HepG2 (cell line): Measurements from ENCODE around the gene GLIS1. TPM values are rescaled to one million over a fixed set of nuclear protein-coding genes. Genes with fewer than 3 reads are reported as not detected.

Experiments
- ATAC-seq: fragments of 200-7000 bp; cut with Tn5 transposase; 3 replicates; pipeline ENCODE4 v1.9.1; 2020; ENCODE audit warnings: mild to moderate bottlenecking, moderate library complexity
- BruUV-seq: library from RNA; stranded (reverse); fragments of 400-500 nt; replicated peaks from 2 replicates; lab custom pipeline; 2021; lab: Mats Ljungman, UMichigan
- CTCF ChIA-PET: fragments of 300-600 bp; formaldehyde crosslinking; extraction: SDS; loops from one replicate; lab custom pipeline; 2021; ENCODE audit warnings: low total read pairs, inconsistent platforms, low intra/inter-chr PET ratio; lab: Yijun Ruan, JAX
- POLR2A ChIA-PET: fragments of 350-600 bp; sonication (Branson Sonifier 250); formaldehyde crosslinking; loops from one replicate; lab custom pipeline; 2020; ENCODE audit warnings: antibody characterized with exemption, inconsistent platforms; lab: Yijun Ruan, JAX
- DNase-seq: peaks from one replicate; pipeline ENCODE4 v3.0.0-alpha.2; 2015; ENCODE audit warnings: low spot score
- FAIRE-seq: peaks from 3 replicates; lab custom pipeline; 2011; peaks lifted over from hg19 to GRCh38; lab: Jason Lieb, UNC
- H2AFZ ChIP-seq: one replicate; pipeline ENCODE4 v1.6.1; 2011; ENCODE audit warnings: low read length, inconsistent platforms
- H3K27ac ChIP-seq: fragments of 300-600 bp; 3 replicates; pipeline ENCODE4 v1.8.0; 2011; ENCODE audit warnings: mixed run types, mild to moderate bottlenecking, mixed read lengths, low read length, inconsistent platforms; ENCODE audit not compliant: insufficient read depth; ENCODE audit errors: extremely low read length
- H3K27me3 ChIP-seq, 2 experiments: fragments of 200-600 bp in 1 of 2; 2 replicates in 1 of 2; 3 replicates in 1 of 2; pipeline versions ENCODE4 v1.6.0 to v1.8.0; 2011; ENCODE audit warnings: low read length in 2 of 2, mild to moderate bottlenecking in 2 of 2, moderate library complexity in 2 of 2, inconsistent platforms in 1 of 2; ENCODE audit not compliant: insufficient read depth in 2 of 2, control insufficient read depth in 1 of 2
- H3K36me3 ChIP-seq, 2 experiments: fragments of 200-600 bp in 1 of 2; replicated peaks in 1 of 2; 2 replicates in 1 of 2; 3 replicates in 1 of 2; pipeline versions ENCODE4 v1.5.1 to v1.8.0; 2011; ENCODE audit warnings: low read length in 2 of 2, inconsistent platforms in 1 of 2; ENCODE audit not compliant: insufficient read depth in 2 of 2, control insufficient read depth in 1 of 2
- H3K4me1 ChIP-seq: 2 replicates; pipeline ENCODE4 v1.5.1; 2012; ENCODE audit warnings: low read length, inconsistent platforms; ENCODE audit not compliant: insufficient read depth
- H3K4me2 ChIP-seq: 2 replicates; pipeline ENCODE4 v1.6.0; 2011; ENCODE audit warnings: low read depth, low read length, inconsistent platforms
- H3K4me3 ChIP-seq, 3 experiments: fragments of 200-600 bp in 1 of 3; sonication (generic), shearing (Covaris generic) in 1 of 3; replicated peaks in 1 of 3; 2 replicates each; pipeline ENCODE4 v1.5.1; 2011 to 2016; ENCODE audit warnings: low read length in 3 of 3, inconsistent platforms in 2 of 3, low read depth in 2 of 3, mild to moderate bottlenecking in 2 of 3, control low read depth in 1 of 3, mixed read lengths in 1 of 3; ENCODE audit not compliant: insufficient read depth in 1 of 3
- H3K79me2 ChIP-seq: one replicate; pipeline ENCODE4 v1.6.1; 2011; ENCODE audit warnings: low read length, inconsistent platforms; ENCODE audit not compliant: insufficient read depth
- H3K9ac ChIP-seq: 2 replicates; pipeline ENCODE4 v1.6.0; 2011; ENCODE audit warnings: mild to moderate bottlenecking, low read depth, low read length, inconsistent platforms; ENCODE audit not compliant: insufficient read depth
- H3K9me3 ChIP-seq: 2 replicates; pipeline ENCODE4 v1.5.1; 2012; ENCODE audit warnings: mild to moderate bottlenecking, low read length
- H4K20me1 ChIP-seq: 2 replicates; pipeline ENCODE4 v1.6.0; 2011; ENCODE audit warnings: inconsistent platforms, mild to moderate bottlenecking, low read length, moderate library complexity; ENCODE audit not compliant: insufficient read depth
- PAWR ChIP-seq: sonication (generic); formaldehyde crosslinking; IDR thresholded peaks from 2 replicates; pipeline ENCODE4 v1.4.0; 2020; ENCODE audit warnings: missing genetic modification reagents, mild to moderate bottlenecking, borderline replicate concordance
- ZBTB1 ChIP-seq: sonication (generic); formaldehyde crosslinking; IDR thresholded peaks from 2 replicates; pipeline ENCODE4 v1.4.0; 2020; ENCODE audit warnings: missing genetic modification reagents, borderline replicate concordance
- ZEB1 ChIP-seq: IDR thresholded peaks from 2 replicates; pipeline ENCODE4 v1.6.1; 2012; ENCODE audit warnings: mild to moderate bottlenecking, low read depth, inconsistent platforms; ENCODE audit not compliant: insufficient replicate concordance
- ZNF160 ChIP-seq: sonication (generic); formaldehyde crosslinking; IDR thresholded peaks from 2 replicates; pipeline ENCODE4 v1.8.0; 2022; ENCODE audit warnings: mild to moderate bottlenecking, inconsistent platforms, missing genetic modification reagents
- ZNF331 ChIP-seq: sonication (generic); formaldehyde crosslinking; IDR thresholded peaks from 2 replicates; pipeline ENCODE4 v1.4.0; 2020; ENCODE audit warnings: missing genetic modification reagents
- ZSCAN25 ChIP-seq: sonication (generic); formaldehyde crosslinking; IDR thresholded peaks from 2 replicates; pipeline ENCODE4 v1.8.0; 2022; ENCODE audit warnings: mild to moderate bottlenecking, missing genetic modification reagents
- WGBS: methylation state at CpG from one replicate; pipeline ENCODE4 v1.1.6; 2017; ENCODE audit warnings: low lambda C conversion rate; 5-methylcytosine and 5-hydroxymethylcytosine counted together
- in situ Hi-C: cut with HindIII; loops from 2 replicates; pipeline ENCODE4 v1.10.0; 2017; ENCODE audit warnings: low pct_unique_long_range_greater_than_20kb; ENCODE audit not compliant: extremely low pct_ligation_motif_present
- intact Hi-C: fragments of 100-400 bp; cut with micrococcal nuclease; formaldehyde crosslinking; loops from one replicate; pipeline ENCODE4 v1.10.0; 2022; ENCODE audit not compliant: unreplicated experiment
- polyA plus RNA-seq, 8 experiments: library from polyadenylated mRNA; depleted of rRNA in 3 of 8; stranded (reverse) in 7 of 8; unstranded in 1 of 8; fragments of >200 nt; fragmentation: Illumina TruSeq in 4 of 8; extraction: Trizol in 4 of 8; gene quantifications; 2 replicates each; pipeline versions ENCODE4 v1.2.1 to v1.2.3, GENCODE V29; 2011 to 2016; ENCODE audit warnings: low read depth in 4 of 8, missing spikeins in 1 of 8, mixed read lengths in 1 of 8; ENCODE audit not compliant: insufficient read depth in 1 of 8
- total RNA-seq, 5 experiments: library from RNA; depleted of rRNA; stranded (reverse); fragments of >200 nt; fragmentation: Illumina TruSeq; extraction: Trizol; gene quantifications; 2 replicates each; pipeline ENCODE4 v1.2.3, GENCODE V29; 2016; ENCODE audit warnings: low read depth in 1 of 5
- TF ChIP-seq, protein P1 (sequence below): sonication (generic); IDR thresholded peaks from 2 replicates; pipeline ENCODE4 v1.6.1; 2016; ENCODE audit warnings: low read depth, borderline replicate concordance
- TF ChIP-seq, protein P2 (sequence below): IDR thresholded peaks from 2 replicates; pipeline ENCODE4 v1.6.1; 2016; ENCODE audit warnings: low read depth, missing genetic modification reagents, missing compliant biosample characterization
- TF ChIP-seq, protein P3 (sequence below): sonication (generic); formaldehyde crosslinking; IDR thresholded peaks from 2 replicates; pipeline ENCODE4 v1.4.0; 2020; ENCODE audit warnings: missing genetic modification reagents, borderline replicate concordance

The GLIS1 gene
- total and polyA plus RNA-seq, 2 of the 13 experiments (the other 11 are each of a cell fraction or from before 2014, with no cell fraction given): 0.03 TPM; not detected in 1

DNA sequence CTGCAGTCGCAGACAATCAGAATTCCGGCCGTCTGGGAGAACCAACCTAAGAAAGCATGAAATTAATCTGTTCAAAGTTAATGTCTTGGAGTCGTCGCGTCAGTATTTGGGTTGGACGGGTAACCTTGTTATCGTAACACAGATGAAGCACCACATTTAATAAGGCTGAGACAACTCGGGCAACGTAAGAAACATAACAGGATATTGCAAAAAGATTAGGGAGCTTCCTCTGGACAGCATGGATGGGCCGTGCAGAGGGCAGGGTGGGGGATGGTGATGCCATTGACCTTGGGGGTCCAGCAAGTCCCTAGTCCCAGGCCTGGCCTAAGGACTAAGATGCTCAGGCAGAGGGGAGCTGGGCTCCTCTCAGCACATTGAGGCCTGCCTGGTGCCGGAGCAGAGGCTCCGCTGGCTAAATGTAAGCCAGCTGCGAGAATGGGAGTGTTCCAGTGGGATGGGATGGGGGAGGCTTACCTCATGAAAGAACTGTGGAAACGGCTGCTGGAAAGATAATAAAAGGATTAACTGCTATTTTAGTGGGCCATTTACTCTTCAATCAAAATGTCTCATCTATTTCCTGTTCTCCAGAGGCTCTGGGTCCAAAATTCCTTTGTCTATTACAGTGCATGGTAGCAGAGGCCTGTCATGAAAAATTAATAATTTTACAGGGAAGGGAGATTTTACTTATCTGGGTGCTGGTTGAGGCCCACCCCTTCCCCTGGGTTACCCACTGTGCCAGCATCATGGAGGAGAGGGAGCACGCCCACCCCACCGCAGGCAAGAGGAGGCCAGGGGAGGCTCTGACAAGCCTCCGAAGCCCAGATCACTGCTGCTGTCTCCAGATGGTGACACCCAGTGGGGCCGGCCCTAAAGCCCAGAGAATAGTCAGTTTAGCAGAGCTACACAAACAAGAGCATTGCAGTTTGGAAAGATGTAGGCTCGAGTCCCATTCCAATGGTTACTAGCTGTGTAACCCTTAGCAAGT is 148.1 kb downstream of the GLIS1 start:
- Histone ChIP-seq H3K27ac (no peak overlapping the region), H3K4me2 (no peak overlapping the region), H3K36me3 (no peaks in the 10 kb centered on the region), H3K27me3 (peaks cover 6 to 28% of the 10 kb centered on the region in 2 experiments; a peak in 4 of 5 replicates), H3K4me3 (no peak overlapping the region), H3K4me1 (no peaks in the 10 kb centered on the region), H3K9me3 (no peaks in the 10 kb centered on the region), H2AFZ (no peak overlapping the region), H3K79me2 (no peaks in the 10 kb centered on the region), H4K20me1 (no peaks in the 10 kb centered on the region), H3K9ac (no peak overlapping the region)
- no peak for DNase-seq
- no peak for ATAC-seq
- in situ Hi-C loops: loop anchor here (5.0 kb wide), 1 partner anchor 104 kb away; no protein-coding TSS in a partner anchor
- no peak for FAIRE-seq
- WGBS: 32% methylated on average over 18 of the region's 20 CpGs
- POLR2A ChIA-PET: no interaction called here
- no TSS peak for BruUV-seq
- CTCF ChIA-PET: no interaction called here
- intact Hi-C loops: no loop called here
- TF ChIP-seq, protein P1, sequence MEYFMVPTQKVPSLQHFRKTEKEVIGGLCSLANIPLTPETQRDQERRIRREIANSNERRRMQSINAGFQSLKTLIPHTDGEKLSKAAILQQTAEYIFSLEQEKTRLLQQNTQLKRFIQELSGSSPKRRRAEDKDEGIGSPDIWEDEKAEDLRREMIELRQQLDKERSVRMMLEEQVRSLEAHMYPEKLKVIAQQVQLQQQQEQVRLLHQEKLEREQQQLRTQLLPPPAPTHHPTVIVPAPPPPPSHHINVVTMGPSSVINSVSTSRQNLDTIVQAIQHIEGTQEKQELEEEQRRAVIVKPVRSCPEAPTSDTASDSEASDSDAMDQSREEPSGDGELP: no peak
- no peak for TF ChIP-seq PAWR (CRISPR knock-in tag)
- no peak for TF ChIP-seq ZNF160 (CRISPR knock-in tag)
- TF ChIP-seq ZSCAN25 (CRISPR knock-in tag): no peak
- TF ChIP-seq, protein P2, sequence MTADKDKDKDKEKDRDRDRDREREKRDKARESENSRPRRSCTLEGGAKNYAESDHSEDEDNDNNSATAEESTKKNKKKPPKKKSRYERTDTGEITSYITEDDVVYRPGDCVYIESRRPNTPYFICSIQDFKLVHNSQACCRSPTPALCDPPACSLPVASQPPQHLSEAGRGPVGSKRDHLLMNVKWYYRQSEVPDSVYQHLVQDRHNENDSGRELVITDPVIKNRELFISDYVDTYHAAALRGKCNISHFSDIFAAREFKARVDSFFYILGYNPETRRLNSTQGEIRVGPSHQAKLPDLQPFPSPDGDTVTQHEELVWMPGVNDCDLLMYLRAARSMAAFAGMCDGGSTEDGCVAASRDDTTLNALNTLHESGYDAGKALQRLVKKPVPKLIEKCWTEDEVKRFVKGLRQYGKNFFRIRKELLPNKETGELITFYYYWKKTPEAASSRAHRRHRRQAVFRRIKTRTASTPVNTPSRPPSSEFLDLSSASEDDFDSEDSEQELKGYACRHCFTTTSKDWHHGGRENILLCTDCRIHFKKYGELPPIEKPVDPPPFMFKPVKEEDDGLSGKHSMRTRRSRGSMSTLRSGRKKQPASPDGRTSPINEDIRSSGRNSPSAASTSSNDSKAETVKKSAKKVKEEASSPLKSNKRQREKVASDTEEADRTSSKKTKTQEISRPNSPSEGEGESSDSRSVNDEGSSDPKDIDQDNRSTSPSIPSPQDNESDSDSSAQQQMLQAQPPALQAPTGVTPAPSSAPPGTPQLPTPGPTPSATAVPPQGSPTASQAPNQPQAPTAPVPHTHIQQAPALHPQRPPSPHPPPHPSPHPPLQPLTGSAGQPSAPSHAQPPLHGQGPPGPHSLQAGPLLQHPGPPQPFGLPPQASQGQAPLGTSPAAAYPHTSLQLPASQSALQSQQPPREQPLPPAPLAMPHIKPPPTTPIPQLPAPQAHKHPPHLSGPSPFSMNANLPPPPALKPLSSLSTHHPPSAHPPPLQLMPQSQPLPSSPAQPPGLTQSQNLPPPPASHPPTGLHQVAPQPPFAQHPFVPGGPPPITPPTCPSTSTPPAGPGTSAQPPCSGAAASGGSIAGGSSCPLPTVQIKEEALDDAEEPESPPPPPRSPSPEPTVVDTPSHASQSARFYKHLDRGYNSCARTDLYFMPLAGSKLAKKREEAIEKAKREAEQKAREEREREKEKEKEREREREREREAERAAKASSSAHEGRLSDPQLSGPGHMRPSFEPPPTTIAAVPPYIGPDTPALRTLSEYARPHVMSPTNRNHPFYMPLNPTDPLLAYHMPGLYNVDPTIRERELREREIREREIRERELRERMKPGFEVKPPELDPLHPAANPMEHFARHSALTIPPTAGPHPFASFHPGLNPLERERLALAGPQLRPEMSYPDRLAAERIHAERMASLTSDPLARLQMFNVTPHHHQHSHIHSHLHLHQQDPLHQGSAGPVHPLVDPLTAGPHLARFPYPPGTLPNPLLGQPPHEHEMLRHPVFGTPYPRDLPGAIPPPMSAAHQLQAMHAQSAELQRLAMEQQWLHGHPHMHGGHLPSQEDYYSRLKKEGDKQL (CRISPR knock-in tag): no peak
- TF ChIP-seq, protein P3, sequence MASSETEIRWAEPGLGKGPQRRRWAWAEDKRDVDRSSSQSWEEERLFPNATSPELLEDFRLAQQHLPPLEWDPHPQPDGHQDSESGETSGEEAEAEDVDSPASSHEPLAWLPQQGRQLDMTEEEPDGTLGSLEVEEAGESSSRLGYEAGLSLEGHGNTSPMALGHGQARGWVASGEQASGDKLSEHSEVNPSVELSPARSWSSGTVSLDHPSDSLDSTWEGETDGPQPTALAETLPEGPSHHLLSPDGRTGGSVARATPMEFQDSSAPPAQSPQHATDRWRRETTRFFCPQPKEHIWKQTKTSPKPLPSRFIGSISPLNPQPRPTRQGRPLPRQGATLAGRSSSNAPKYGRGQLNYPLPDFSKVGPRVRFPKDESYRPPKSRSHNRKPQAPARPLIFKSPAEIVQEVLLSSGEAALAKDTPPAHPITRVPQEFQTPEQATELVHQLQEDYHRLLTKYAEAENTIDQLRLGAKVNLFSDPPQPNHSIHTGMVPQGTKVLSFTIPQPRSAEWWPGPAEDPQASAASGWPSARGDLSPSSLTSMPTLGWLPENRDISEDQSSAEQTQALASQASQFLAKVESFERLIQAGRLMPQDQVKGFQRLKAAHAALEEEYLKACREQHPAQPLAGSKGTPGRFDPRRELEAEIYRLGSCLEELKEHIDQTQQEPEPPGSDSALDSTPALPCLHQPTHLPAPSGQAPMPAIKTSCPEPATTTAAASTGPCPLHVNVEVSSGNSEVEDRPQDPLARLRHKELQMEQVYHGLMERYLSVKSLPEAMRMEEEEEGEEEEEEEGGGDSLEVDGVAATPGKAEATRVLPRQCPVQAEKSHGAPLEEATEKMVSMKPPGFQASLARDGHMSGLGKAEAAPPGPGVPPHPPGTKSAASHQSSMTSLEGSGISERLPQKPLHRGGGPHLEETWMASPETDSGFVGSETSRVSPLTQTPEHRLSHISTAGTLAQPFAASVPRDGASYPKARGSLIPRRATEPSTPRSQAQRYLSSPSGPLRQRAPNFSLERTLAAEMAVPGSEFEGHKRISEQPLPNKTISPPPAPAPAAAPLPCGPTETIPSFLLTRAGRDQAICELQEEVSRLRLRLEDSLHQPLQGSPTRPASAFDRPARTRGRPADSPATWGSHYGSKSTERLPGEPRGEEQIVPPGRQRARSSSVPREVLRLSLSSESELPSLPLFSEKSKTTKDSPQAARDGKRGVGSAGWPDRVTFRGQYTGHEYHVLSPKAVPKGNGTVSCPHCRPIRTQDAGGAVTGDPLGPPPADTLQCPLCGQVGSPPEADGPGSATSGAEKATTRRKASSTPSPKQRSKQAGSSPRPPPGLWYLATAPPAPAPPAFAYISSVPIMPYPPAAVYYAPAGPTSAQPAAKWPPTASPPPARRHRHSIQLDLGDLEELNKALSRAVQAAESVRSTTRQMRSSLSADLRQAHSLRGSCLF: no peak
- no peak for TF ChIP-seq ZNF331 (CRISPR knock-in tag)
- no peak for TF ChIP-seq ZEB1
- TF ChIP-seq ZBTB1 (CRISPR knock-in tag): no peak
